ENCODE measurements around the gene KRTAP2-4.

- TF ChIP-seq CTCF (IDR thresholded peaks at IDR 0.05; ENCODE audit: low read length) (no peak), EZH2 (IDR thresholded peaks at IDR 0.05; ENCODE audit: borderline replicate concordance, low read length) (no peak)
These were observed 6.1 kb upstream of the KRTAP2-4 start for GRCh38 chr17:41071606-41072360.
